ENCODE measurements around the gene HOXA13.

- no peak for TF ChIP-seq PML (IDR thresholded peaks at IDR 0.05; ENCODE audit: low read length)
- TF ChIP-seq SIN3A (IDR thresholded peaks at IDR 0.05; ENCODE audit: low read depth, low read length) = no peak
- TF ChIP-seq ZNF207 (IDR thresholded peaks at IDR 0.05; ENCODE audit: borderline replicate concordance) = no peak
- TF ChIP-seq KAT2A (conservative IDR thresholded peaks at IDR 0.05; ENCODE audit: control insufficient read depth, low read depth, low read length) = no peak
- TF ChIP-seq, protein P1, sequence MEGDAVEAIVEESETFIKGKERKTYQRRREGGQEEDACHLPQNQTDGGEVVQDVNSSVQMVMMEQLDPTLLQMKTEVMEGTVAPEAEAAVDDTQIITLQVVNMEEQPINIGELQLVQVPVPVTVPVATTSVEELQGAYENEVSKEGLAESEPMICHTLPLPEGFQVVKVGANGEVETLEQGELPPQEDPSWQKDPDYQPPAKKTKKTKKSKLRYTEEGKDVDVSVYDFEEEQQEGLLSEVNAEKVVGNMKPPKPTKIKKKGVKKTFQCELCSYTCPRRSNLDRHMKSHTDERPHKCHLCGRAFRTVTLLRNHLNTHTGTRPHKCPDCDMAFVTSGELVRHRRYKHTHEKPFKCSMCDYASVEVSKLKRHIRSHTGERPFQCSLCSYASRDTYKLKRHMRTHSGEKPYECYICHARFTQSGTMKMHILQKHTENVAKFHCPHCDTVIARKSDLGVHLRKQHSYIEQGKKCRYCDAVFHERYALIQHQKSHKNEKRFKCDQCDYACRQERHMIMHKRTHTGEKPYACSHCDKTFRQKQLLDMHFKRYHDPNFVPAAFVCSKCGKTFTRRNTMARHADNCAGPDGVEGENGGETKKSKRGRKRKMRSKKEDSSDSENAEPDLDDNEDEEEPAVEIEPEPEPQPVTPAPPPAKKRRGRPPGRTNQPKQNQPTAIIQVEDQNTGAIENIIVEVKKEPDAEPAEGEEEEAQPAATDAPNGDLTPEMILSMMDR (IDR thresholded peaks at IDR 0.05 in 2 of 3, conservative IDR thresholded peaks at IDR 0.05 in 1 of 3; ENCODE audit: control insufficient read depth in 2 of 3, extremely low read depth in 1 of 3, insufficient read depth in 1 of 3, low read depth in 3 of 3, low read length in 3 of 3) = no peak
- no peak for TF ChIP-seq POLR2A (IDR thresholded peaks at IDR 0.05; ENCODE audit: low read depth, low read length)
- TF ChIP-seq SP1 (IDR thresholded peaks at IDR 0.05; ENCODE audit: low read depth, low read length) = no peak
- no peak for TF ChIP-seq MYC (IDR thresholded peaks at IDR 0.05; ENCODE audit: insufficient read depth, insufficient read length, insufficient replicate concordance, low read length, severe bottlenecking)
- TF ChIP-seq NR2C2 (IDR thresholded peaks at IDR 0.05; ENCODE audit: borderline replicate concordance, control insufficient read depth, insufficient read length, low read depth) = no peak
- no peak for TF ChIP-seq POLR2AphosphoS2 (IDR thresholded peaks at IDR 0.05; ENCODE audit: low read depth, low read length)
- no peak for TF ChIP-seq SMC3 (IDR thresholded peaks at IDR 0.05; ENCODE audit: borderline replicate concordance, low read length)
Observed at GRCh38 chr7:27209933-27210440, 10.1 kb upstream of the HOXA13 start.
